Astrocyte (in vitro differentiated cells and primary cell): Measurements from ENCODE around the gene MAML2. TPM values are rescaled to one million over a fixed set of nuclear protein-coding genes. Genes with fewer than 3 reads are reported as not detected.

Source experiments
- DNase-seq: peaks from one replicate; pipeline ENCODE4 v3.0.0-alpha.2; 2010; ENCODE audit warnings: low read depth
- FAIRE-seq: peaks from 2 replicates; lab custom pipeline; 2011; peaks lifted over from hg19 to GRCh38; lab: Jason Lieb, UNC
- H2AFZ ChIP-seq: 2 replicates; pipeline ENCODE4 v1.6.0; 2012; ENCODE audit warnings: low read depth, low read length, inconsistent platforms
- H3K27ac ChIP-seq: 2 replicates; pipeline ENCODE4 v1.5.1; 2011; ENCODE audit warnings: low read depth, low read length, inconsistent platforms
- H3K27me3 ChIP-seq: 2 replicates; pipeline ENCODE4 v1.6.0; 2011; ENCODE audit warnings: low read length, inconsistent platforms; ENCODE audit not compliant: insufficient read depth
- H3K36me3 ChIP-seq: 2 replicates; pipeline ENCODE4 v1.5.1; 2011; ENCODE audit warnings: low read length, inconsistent platforms; ENCODE audit not compliant: insufficient read depth
- H3K4me1 ChIP-seq: 2 replicates; pipeline ENCODE4 v1.5.1; 2011; ENCODE audit warnings: low read length, inconsistent platforms; ENCODE audit not compliant: insufficient read depth
- H3K4me2 ChIP-seq: 2 replicates; pipeline ENCODE4 v1.6.0; 2012; ENCODE audit warnings: low read length, inconsistent platforms
- H3K4me3 ChIP-seq: 2 replicates; pipeline ENCODE4 v1.5.1; 2011; ENCODE audit warnings: low read depth, mild to moderate bottlenecking, low read length, inconsistent platforms; ENCODE audit not compliant: insufficient read depth
- H3K79me2 ChIP-seq: 2 replicates; pipeline ENCODE4 v1.6.0; 2012; ENCODE audit warnings: mild to moderate bottlenecking, low read length, inconsistent platforms; ENCODE audit not compliant: insufficient read depth
- H3K9ac ChIP-seq: 2 replicates; pipeline ENCODE4 v1.6.0; 2012; ENCODE audit warnings: mild to moderate bottlenecking, low read length, inconsistent platforms
- H3K9me3 ChIP-seq: 2 replicates; pipeline ENCODE4 v1.5.1; 2012; ENCODE audit warnings: low read depth, mild to moderate bottlenecking, low read length, inconsistent platforms; ENCODE audit not compliant: insufficient read depth
- H4K20me1 ChIP-seq: 2 replicates; pipeline ENCODE4 v1.6.0; 2012; ENCODE audit warnings: low read length, inconsistent platforms; ENCODE audit not compliant: insufficient read depth
- H3K27ac Mint-ChIP-seq: one replicate; pipeline ENCODE4 v1.8.0; 2021; ENCODE audit warnings: mild to moderate bottlenecking, mixed read lengths; ENCODE audit not compliant: unreplicated experiment
- H3K27me3 Mint-ChIP-seq: one replicate; pipeline ENCODE4 v1.8.0; 2021; ENCODE audit warnings: low read depth, mixed read lengths; ENCODE audit not compliant: unreplicated experiment
- H3K36me3 Mint-ChIP-seq: one replicate; pipeline ENCODE4 v1.8.0; 2021; ENCODE audit warnings: low read depth, mixed read lengths; ENCODE audit not compliant: unreplicated experiment
- H3K4me1 Mint-ChIP-seq: one replicate; pipeline ENCODE4 v1.8.0; 2021; ENCODE audit warnings: low read depth, mixed read lengths; ENCODE audit not compliant: unreplicated experiment
- H3K4me3 Mint-ChIP-seq: one replicate; pipeline ENCODE4 v1.8.0; 2021; ENCODE audit warnings: mild to moderate bottlenecking, moderate library complexity, mixed read lengths; ENCODE audit not compliant: unreplicated experiment
- H3K9me3 Mint-ChIP-seq: one replicate; pipeline ENCODE4 v1.8.0; 2021; ENCODE audit warnings: mild to moderate bottlenecking, mixed read lengths; ENCODE audit not compliant: unreplicated experiment
- CTCF ChIP-seq: IDR thresholded peaks from 2 replicates; pipeline ENCODE4 v1.5.1; 2011; ENCODE audit warnings: low read depth, mild to moderate bottlenecking, inconsistent platforms, low read length, moderate library complexity; ENCODE audit not compliant: insufficient read depth
- EZH2 ChIP-seq: IDR thresholded peaks from 2 replicates; pipeline ENCODE4 v1.6.1; 2012; ENCODE audit warnings: mild to moderate bottlenecking, low read length, inconsistent platforms; ENCODE audit not compliant: insufficient read depth
- total RNA-seq: library from RNA; stranded (reverse); gene quantifications from 2 replicates; pipeline ENCODE4 v1.2.1, GENCODE V29; 2021

MAML2 gene
- total RNA-seq, 1 donor from 2014 or later, result 27.4 TPM

GRCh38 chr11:96004862-96005261 lies 338.1 kb downstream of the MAML2 start:
- no peak overlapping the region for H2AFZ ChIP-seq
- no peak overlapping the region for H3K9ac ChIP-seq
- no peak overlapping the region for H3K4me3 ChIP-seq
- no peak overlapping the region for H3K27ac ChIP-seq
- H3K4me1 ChIP-seq, result peaks cover 4% of the 10 kb centered on the region
- H3K4me2 ChIP-seq, result no peak overlapping the region
- peaks cover 11% of the 10 kb centered on the region for H3K79me2 ChIP-seq
- Mint-ChIP-seq H3K27ac (no peak overlapping the region), H3K36me3 (peaks cover 8% of the 10 kb centered on the region), H3K4me1 (peaks cover 10% of the 10 kb centered on the region), H3K9me3 (no peaks in the 10 kb centered on the region), H3K4me3 (no peak overlapping the region), H3K27me3 (no peaks in the 10 kb centered on the region)
- H3K27me3 ChIP-seq, result no peaks in the 10 kb centered on the region
- H4K20me1 ChIP-seq, result peaks cover 8% of the 10 kb centered on the region
- FAIRE-seq (no peak), DNase-seq (no peak)
- TF ChIP-seq EZH2 (no peak), CTCF (no peak)
- no peaks in the 10 kb centered on the region for H3K9me3 ChIP-seq
- no peaks in the 10 kb centered on the region for H3K36me3 ChIP-seq

- Histone ChIP-seq H3K4me1 (peaks cover 6% of the 10 kb centered on the region), H3K27me3 (no peaks in the 10 kb centered on the region), H3K9ac (no peak overlapping the region), H3K36me3 (no peaks in the 10 kb centered on the region), H2AFZ (no peak overlapping the region), H3K27ac (no peak overlapping the region), H3K79me2 (peaks cover 3% of the 10 kb centered on the region), H3K4me3 (no peak overlapping the region), H3K4me2 (no peak overlapping the region), H4K20me1 (peaks cover 14% of the 10 kb centered on the region), H3K9me3 (no peaks in the 10 kb centered on the region)
- no peak for DNase-seq
- no peaks in the 10 kb centered on the region for H3K27me3 Mint-ChIP-seq
- H3K4me3 Mint-ChIP-seq, result no peak overlapping the region
- H3K36me3 Mint-ChIP-seq, result peaks cover 8% of the 10 kb centered on the region
- no peak overlapping the region for H3K27ac Mint-ChIP-seq
- peaks cover 15% of the 10 kb centered on the region for H3K4me1 Mint-ChIP-seq
- no peaks in the 10 kb centered on the region for H3K9me3 Mint-ChIP-seq
- no peak for FAIRE-seq
- TF ChIP-seq CTCF (no peak), EZH2 (no peak)
Observed at GRCh38 chr11:96002754-96003290, 340.2 kb downstream of the MAML2 start.

GRCh38 chr11:96002339-96002738 lies 340.7 kb downstream of the MAML2 start:
- no peaks in the 10 kb centered on the region for H3K27me3 ChIP-seq
- no peak overlapping the region for H2AFZ ChIP-seq
- no peak overlapping the region for H3K4me3 ChIP-seq
- FAIRE-seq, result no peak
- H3K9ac ChIP-seq, result no peak overlapping the region
- no peak for DNase-seq
- H3K27ac ChIP-seq, result no peak overlapping the region
- H3K4me1 ChIP-seq, result peaks cover 6% of the 10 kb centered on the region
- Mint-ChIP-seq H3K9me3 (no peaks in the 10 kb centered on the region), H3K36me3 (peaks cover 8% of the 10 kb centered on the region), H3K27me3 (no peaks in the 10 kb centered on the region), H3K4me1 (peaks cover 15% of the 10 kb centered on the region), H3K4me3 (no peak overlapping the region), H3K27ac (no peak overlapping the region)
- no peaks in the 10 kb centered on the region for H3K9me3 ChIP-seq
- no peak for TF ChIP-seq EZH2
- no peaks in the 10 kb centered on the region for H3K36me3 ChIP-seq
- no peak overlapping the region for H3K4me2 ChIP-seq
- peaks cover 3% of the 10 kb centered on the region for H3K79me2 ChIP-seq
- peaks cover 14% of the 10 kb centered on the region for H4K20me1 ChIP-seq
